H9 (cell line): Measurements from ENCODE around the gene AAMP. TPM values are rescaled to one million over a fixed set of nuclear protein-coding genes. Genes with fewer than 3 reads are reported as not detected.

Source experiments
- DNase-seq: peaks from one replicate; pipeline ENCODE4 v3.0.0-alpha.2; 2017
- H2AFZ ChIP-seq: one replicate; pipeline ENCODE4 v1.6.1; 2013; ENCODE audit warnings: mild to moderate bottlenecking, low read length, control low read depth, moderate library complexity
- H2AK5ac ChIP-seq: 2 replicates; pipeline ENCODE4 v1.6.1; 2013; ENCODE audit warnings: low read length, control low read depth, mixed read lengths; ENCODE audit not compliant: insufficient read length
- H2BK120ac ChIP-seq: one replicate; pipeline ENCODE4 v1.6.1; 2013; ENCODE audit warnings: low read depth, mild to moderate bottlenecking, low read length, control low read depth, inconsistent platforms; ENCODE audit not compliant: poor library complexity, severe bottlenecking
- H2BK12ac ChIP-seq: 2 replicates; pipeline ENCODE4 v1.6.1; 2013; ENCODE audit warnings: low read length, control low read depth, mixed read lengths, low read depth; ENCODE audit not compliant: insufficient read length
- H2BK15ac ChIP-seq: 2 replicates; pipeline ENCODE4 v1.6.1; 2013; ENCODE audit warnings: low read depth, low read length, control low read depth
- H2BK20ac ChIP-seq: one replicate; pipeline ENCODE4 v1.6.1; 2013; ENCODE audit warnings: low read depth, mild to moderate bottlenecking, low read length, control low read depth, inconsistent platforms; ENCODE audit not compliant: poor library complexity, severe bottlenecking
- H2BK5ac ChIP-seq: 2 replicates; pipeline ENCODE4 v1.6.1; 2013; ENCODE audit warnings: low read length, control low read depth, mixed read lengths; ENCODE audit not compliant: insufficient read length
- H3K14ac ChIP-seq: 2 replicates; pipeline ENCODE4 v1.6.1; 2013; ENCODE audit warnings: low read length, control low read depth; ENCODE audit not compliant: insufficient read depth
- H3K18ac ChIP-seq: 2 replicates; pipeline ENCODE4 v1.6.1; 2013; ENCODE audit warnings: low read depth, mild to moderate bottlenecking, mixed read lengths, low read length, control low read depth; ENCODE audit not compliant: insufficient read length
- H3K23ac ChIP-seq: 2 replicates; pipeline ENCODE4 v1.6.1; 2013; ENCODE audit warnings: low read length, control low read depth, mixed read lengths, low read depth; ENCODE audit not compliant: insufficient read length
- H3K23me2 ChIP-seq: 2 replicates; pipeline ENCODE4 v1.6.1; 2013; ENCODE audit warnings: low read depth, mild to moderate bottlenecking, mixed read lengths, low read length, control low read depth; ENCODE audit not compliant: insufficient read length, poor library complexity, severe bottlenecking
- H3K27ac ChIP-seq: 2 replicates; pipeline ENCODE4 v1.5.1; 2013; ENCODE audit warnings: low read length, control low read depth, mixed read lengths, low read depth; ENCODE audit not compliant: insufficient read length
- H3K27me3 ChIP-seq: 2 replicates; pipeline ENCODE4 v1.6.1; 2013; ENCODE audit warnings: low read length, control low read depth, inconsistent platforms; ENCODE audit not compliant: insufficient read depth
- H3K4ac ChIP-seq: 2 replicates; pipeline ENCODE4 v1.6.1; 2013; ENCODE audit warnings: low read depth, mild to moderate bottlenecking, control low read depth, inconsistent platforms, low read length, moderate library complexity
- H3K4me1 ChIP-seq: 2 replicates; pipeline ENCODE4 v1.6.1; 2013; ENCODE audit warnings: low read length, control low read depth, inconsistent platforms; ENCODE audit not compliant: insufficient read depth
- H3K4me2 ChIP-seq: 2 replicates; pipeline ENCODE4 v1.6.1; 2013; ENCODE audit warnings: low read length, control low read depth, mixed read lengths; ENCODE audit not compliant: insufficient read length, insufficient read depth
- H3K56ac ChIP-seq: 2 replicates; pipeline ENCODE4 v1.6.1; 2013; ENCODE audit warnings: low read depth, mild to moderate bottlenecking, mixed read lengths, low read length, control low read depth; ENCODE audit not compliant: insufficient read length
- H3K79me1 ChIP-seq: 2 replicates; pipeline ENCODE4 v1.6.1; 2013; ENCODE audit warnings: low read depth, mild to moderate bottlenecking, moderate library complexity, low read length, control low read depth, inconsistent platforms; ENCODE audit not compliant: insufficient read depth, poor library complexity, severe bottlenecking
- H3K79me2 ChIP-seq: 2 replicates; pipeline ENCODE4 v1.6.1; 2013; ENCODE audit warnings: low read length, control low read depth, inconsistent platforms; ENCODE audit not compliant: insufficient read depth
- H3K9ac ChIP-seq: 2 replicates; pipeline ENCODE4 v1.6.1; 2013; ENCODE audit warnings: low read length, control low read depth, mixed read lengths; ENCODE audit not compliant: insufficient read length; ENCODE audit errors: extremely low read depth
- H3K9me3 ChIP-seq: one replicate; pipeline ENCODE4 v1.6.1; 2013; ENCODE audit warnings: low read depth, low read length, inconsistent platforms; ENCODE audit not compliant: control insufficient read depth
- H3T11ph ChIP-seq: one replicate; pipeline ENCODE4 v1.6.1; 2013; ENCODE audit warnings: mild to moderate bottlenecking, low read length, control low read depth, inconsistent platforms
- H4K20me1 ChIP-seq: one replicate; pipeline ENCODE4 v1.6.1; 2013; ENCODE audit not compliant: control insufficient read depth, insufficient read length, insufficient read depth
- H4K5ac ChIP-seq: 2 replicates; pipeline ENCODE4 v1.6.1; 2013; ENCODE audit warnings: low read depth, mild to moderate bottlenecking, mixed read lengths, low read length, control low read depth; ENCODE audit not compliant: insufficient read length
- H4K8ac ChIP-seq: replicated peaks from 2 replicates; pipeline ENCODE4 v1.6.1; 2013; ENCODE audit warnings: low read length, control low read depth, mixed read lengths, low read depth; ENCODE audit not compliant: insufficient read length
- H4K91ac ChIP-seq: 2 replicates; pipeline ENCODE4 v1.6.1; 2013; ENCODE audit warnings: low read depth, mild to moderate bottlenecking, moderate library complexity, mixed read lengths, low read length, control low read depth; ENCODE audit not compliant: insufficient read length
- H3K27ac Mint-ChIP-seq, 3 experiments: 2 replicates in 2 of 3; 3 replicates in 1 of 3; pipeline ENCODE4 v1.8.0; 2020 to 2021; ENCODE audit warnings: mixed read lengths in 3 of 3, mild to moderate bottlenecking in 1 of 3, moderate library complexity in 1 of 3
- H3K27me3 Mint-ChIP-seq: 2 replicates; pipeline ENCODE4 v1.8.0; 2021; ENCODE audit warnings: low read depth, mild to moderate bottlenecking, moderate library complexity, mixed read lengths
- H3K36me3 Mint-ChIP-seq, 3 experiments: 2 replicates in 2 of 3; 3 replicates in 1 of 3; pipeline ENCODE4 v1.8.0; 2020 to 2021; ENCODE audit warnings: low read depth in 3 of 3, mixed read lengths in 3 of 3; ENCODE audit not compliant: insufficient read depth in 1 of 3
- H3K4me1 Mint-ChIP-seq, 2 experiments: 2 replicates each; pipeline ENCODE4 v1.8.0; 2020; ENCODE audit warnings: mixed read lengths in 2 of 2
- H3K4me3 Mint-ChIP-seq, 2 experiments: 2 replicates in 1 of 2; 3 replicates in 1 of 2; pipeline ENCODE4 v1.8.0; 2020 to 2021; ENCODE audit warnings: mild to moderate bottlenecking in 2 of 2, mixed read lengths in 2 of 2, moderate library complexity in 1 of 2
- H3K9me3 Mint-ChIP-seq, 2 experiments: 2 replicates in 1 of 2; 3 replicates in 1 of 2; pipeline ENCODE4 v1.8.0; 2020; ENCODE audit warnings: mild to moderate bottlenecking in 2 of 2, mixed read lengths in 2 of 2, moderate library complexity in 1 of 2
- WGBS: extraction: QIAGEN DNeasy Blood & Tissue Kit; methylation state at CpG from one replicate; pipeline ENCODE4 v1.1.7; 2013; ENCODE audit warnings: missing lambda C conversion rate, low lambda C conversion rate, mixed read lengths; ENCODE audit not compliant: insufficient read length; ENCODE audit errors: extremely low coverage; 5-methylcytosine and 5-hydroxymethylcytosine counted together
- total RNA-seq: library from RNA; stranded (reverse); gene quantifications from 2 replicates; pipeline ENCODE4 v1.2.1, GENCODE V29; 2021
- TF ChIP-seq, protein P1 (sequence below): fragments of 200-600 bp; sonication (generic); conservative IDR thresholded peaks from 3 replicates; pipeline ENCODE4 v1.8.0; 2021; ENCODE audit warnings: antibody characterized with exemption, mild to moderate bottlenecking

The AAMP gene
- total RNA-seq, 1 experiment from 2014 or later, result 103 TPM

DNA sequence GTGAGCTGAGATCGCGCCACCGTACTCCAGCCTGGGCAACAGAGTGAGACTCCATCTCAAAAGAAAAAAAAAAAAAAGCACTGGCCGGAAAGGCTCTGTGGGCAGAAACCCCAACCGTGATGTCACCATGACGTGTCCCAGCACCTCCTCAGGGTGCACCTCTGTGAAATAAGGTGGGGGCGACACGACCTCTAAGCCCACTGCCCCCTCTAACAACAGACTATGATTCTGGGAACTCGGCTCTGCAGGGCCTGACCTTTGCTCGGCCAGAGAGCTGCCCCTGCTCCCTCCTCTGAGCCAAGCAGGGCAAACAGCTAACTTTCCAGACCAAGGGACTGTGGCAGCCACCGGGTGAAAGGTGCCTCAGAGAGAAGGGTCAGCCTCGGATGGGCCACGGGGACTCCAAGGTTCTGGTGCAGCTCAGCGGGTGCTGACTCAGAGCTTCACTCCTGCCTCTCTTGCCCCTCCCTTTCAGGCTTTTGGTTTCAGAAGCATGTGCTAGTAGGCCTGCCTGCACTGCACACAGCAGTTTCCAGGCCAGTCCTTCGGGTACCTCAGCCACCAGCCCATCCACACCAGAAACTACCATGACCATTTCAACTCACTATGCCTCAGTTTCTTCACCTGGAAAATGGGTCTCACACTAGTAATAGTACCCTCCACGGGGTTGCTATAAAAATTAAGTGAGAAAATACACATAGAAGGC is 14.3 kb upstream of the AAMP start:
- WGBS, result no CpG with 5 or more reads among the region's 16 CpGs
- H3K27ac ChIP-seq, result no peak overlapping the region
- H2BK20ac ChIP-seq, result no peak overlapping the region
- no peak overlapping the region for H3K9ac ChIP-seq
- H3K4me3 Mint-ChIP-seq, result no peak overlapping the region
- TF ChIP-seq, protein P1, sequence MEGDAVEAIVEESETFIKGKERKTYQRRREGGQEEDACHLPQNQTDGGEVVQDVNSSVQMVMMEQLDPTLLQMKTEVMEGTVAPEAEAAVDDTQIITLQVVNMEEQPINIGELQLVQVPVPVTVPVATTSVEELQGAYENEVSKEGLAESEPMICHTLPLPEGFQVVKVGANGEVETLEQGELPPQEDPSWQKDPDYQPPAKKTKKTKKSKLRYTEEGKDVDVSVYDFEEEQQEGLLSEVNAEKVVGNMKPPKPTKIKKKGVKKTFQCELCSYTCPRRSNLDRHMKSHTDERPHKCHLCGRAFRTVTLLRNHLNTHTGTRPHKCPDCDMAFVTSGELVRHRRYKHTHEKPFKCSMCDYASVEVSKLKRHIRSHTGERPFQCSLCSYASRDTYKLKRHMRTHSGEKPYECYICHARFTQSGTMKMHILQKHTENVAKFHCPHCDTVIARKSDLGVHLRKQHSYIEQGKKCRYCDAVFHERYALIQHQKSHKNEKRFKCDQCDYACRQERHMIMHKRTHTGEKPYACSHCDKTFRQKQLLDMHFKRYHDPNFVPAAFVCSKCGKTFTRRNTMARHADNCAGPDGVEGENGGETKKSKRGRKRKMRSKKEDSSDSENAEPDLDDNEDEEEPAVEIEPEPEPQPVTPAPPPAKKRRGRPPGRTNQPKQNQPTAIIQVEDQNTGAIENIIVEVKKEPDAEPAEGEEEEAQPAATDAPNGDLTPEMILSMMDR, result no peak
- H2BK5ac ChIP-seq, result no peak overlapping the region
- H3K4ac ChIP-seq, result no peak overlapping the region
- no peak overlapping the region for H3K18ac ChIP-seq
- peaks cover 3% of the 10 kb centered on the region; the same call in 1 of the 2 replicates for H3K4me1 ChIP-seq
- no peaks in the 10 kb centered on the region for H3K79me2 ChIP-seq
- no peaks in the 10 kb centered on the region for H3K9me3 ChIP-seq
- H4K8ac ChIP-seq, result no peak overlapping the region
- H3K23ac ChIP-seq, result no peak overlapping the region
- no peak overlapping the region for H2BK120ac ChIP-seq
- H3T11ph ChIP-seq, result no peak overlapping the region
- no peak overlapping the region for H2BK12ac ChIP-seq
- no peaks in the 10 kb centered on the region for H3K27me3 Mint-ChIP-seq
- no peaks in the 10 kb centered on the region for H3K23me2 ChIP-seq
- H2AK5ac ChIP-seq, result no peak overlapping the region
- no peak for DNase-seq
- no peak overlapping the region for H3K14ac ChIP-seq
- H4K91ac ChIP-seq, result no peak overlapping the region
- peaks cover 2 to 15% (median 14%) of the 10 kb centered on the region in 3 experiments; a peak in 6 of 7 replicates for H3K36me3 Mint-ChIP-seq
- no peaks in the 10 kb centered on the region for H3K79me1 ChIP-seq
- H3K4me2 ChIP-seq, result no peak overlapping the region
- H3K27ac Mint-ChIP-seq, result peak overlapping the region in 1 of 3 experiments; percentile 77; a peak in 1 of 7 replicates
- H3K27me3 ChIP-seq, result no peaks in the 10 kb centered on the region
- H3K4me1 Mint-ChIP-seq, result peaks cover 16% of the 10 kb centered on the region in 2 experiments
- no peak overlapping the region for H2BK15ac ChIP-seq
- H3K9me3 Mint-ChIP-seq, result no peaks in the 10 kb centered on the region; a peak in 1 of 5 replicates
- H4K20me1 ChIP-seq, result no peaks in the 10 kb centered on the region
- H4K5ac ChIP-seq, result no peak overlapping the region
- H2AFZ ChIP-seq, result no peak overlapping the region
- no peak overlapping the region for H3K56ac ChIP-seq
